Fibroblast of the conjunctiva (primary cell): ENCODE results near the gene ADGRF3.
"Not testable (repeated sequence)": the region's sequence is repeated elsewhere in the genome, so short reads cannot be mapped to it uniquely, and the experiment has no call there.

Source experiments
- DNase-seq: peaks from one replicate; pipeline ENCODE4 v3.0.0-alpha.2; 2010; ENCODE audit warnings: low read depth

The ADGRF3 gene

DNA sequence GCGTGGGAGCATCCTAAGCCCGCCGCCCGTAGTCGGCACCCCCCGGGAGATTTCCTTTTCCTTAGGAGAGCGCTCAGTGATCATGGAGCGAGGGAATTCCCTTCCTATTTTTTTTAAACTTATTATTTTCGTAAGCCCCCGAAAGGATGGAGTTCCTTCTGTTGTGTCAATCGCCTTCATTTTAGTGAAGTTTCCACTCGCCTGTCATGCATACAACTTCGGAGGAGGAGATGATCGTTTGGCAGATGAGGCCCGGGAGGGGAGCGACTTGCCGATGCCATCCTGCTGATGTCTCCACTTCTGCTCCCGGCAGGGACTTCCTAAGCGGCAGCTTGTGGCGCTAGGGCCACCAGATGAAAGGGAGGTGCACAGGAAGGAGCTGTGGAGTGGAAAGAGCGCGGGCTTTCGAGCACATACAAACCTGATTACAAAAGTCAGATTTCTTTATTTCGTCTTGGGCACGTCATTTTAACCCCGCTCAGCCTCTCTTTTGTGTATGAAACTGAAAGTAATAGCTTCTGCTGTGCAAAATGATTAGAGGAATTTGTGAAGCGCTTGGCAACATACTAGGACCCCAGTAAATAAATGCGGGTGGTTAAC lies at the start of gene ADGRF3:
ADGRF3 (minus strand) TSS at position 336 of the 600 bp plus-strand sequence. CDS start 555 bp downstream, outside the sequence.
- DNase-seq: no peak

- no peak for DNase-seq
Observed at GRCh38 chr2:26395394-26395793, 48.8 kb upstream of the ADGRF3 start.

DNA sequence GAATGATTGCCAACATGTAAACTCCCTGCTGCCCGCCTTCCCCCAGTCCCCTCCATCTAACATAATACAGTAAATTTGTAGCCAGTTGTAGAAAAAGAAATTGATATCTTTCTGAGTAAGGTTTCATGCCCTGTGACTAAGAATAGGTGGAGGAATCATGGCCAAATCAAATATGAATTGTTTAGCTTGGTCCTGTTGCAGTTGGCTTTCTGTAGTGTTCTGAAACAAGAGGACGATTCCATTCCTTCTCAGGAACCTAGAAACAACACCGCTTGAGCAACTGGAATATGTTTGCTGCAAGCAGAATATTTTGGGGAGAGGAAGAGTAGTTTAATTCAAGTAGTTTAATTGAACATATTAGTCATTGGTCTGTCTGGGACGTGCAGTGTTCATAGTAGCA lies 48.1 kb upstream of the ADGRF3 start:
- peak; percentile 24 for DNase-seq

GRCh38 chr2:26387189-26387588 lies 40.6 kb upstream of the ADGRF3 start:
- DNase-seq: no peak

GRCh38 chr2:26384597-26384996 lies 38.0 kb upstream of the ADGRF3 start:
- no peak for DNase-seq

DNA sequence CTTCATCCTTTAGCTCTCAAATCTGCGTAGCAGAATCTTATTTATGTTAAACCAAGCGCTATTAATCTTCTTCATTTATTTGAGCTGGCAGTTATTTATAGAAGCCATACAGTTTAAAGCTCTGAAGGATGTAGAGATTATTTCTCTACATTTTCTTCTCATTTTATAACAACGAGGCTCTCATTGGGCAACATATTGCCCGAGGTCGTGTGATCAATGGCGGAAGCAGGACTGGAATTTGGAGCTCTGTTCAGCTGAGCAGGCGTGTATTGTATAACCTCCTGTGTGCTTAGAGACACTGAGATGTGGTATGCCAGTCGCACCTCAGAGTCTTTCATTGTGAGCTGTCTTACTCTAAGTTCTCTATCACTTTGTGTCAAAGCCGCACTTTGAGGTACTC lies 37.6 kb upstream of the ADGRF3 start:
- DNase-seq: no peak

- no peak for DNase-seq
Observed at GRCh38 chr2:26382564-26382963, 36.0 kb upstream of the ADGRF3 start.

GRCh38 chr2:26380281-26380680 lies 33.7 kb upstream of the ADGRF3 start:
- DNase-seq: no peak

GRCh38 chr2:26376799-26377198 lies 30.2 kb upstream of the ADGRF3 start:
- DNase-seq: no peak

GRCh38 chr2:26370909-26371308 lies 24.3 kb upstream of the ADGRF3 start:
- DNase-seq: not testable (repeated sequence)

DNA sequence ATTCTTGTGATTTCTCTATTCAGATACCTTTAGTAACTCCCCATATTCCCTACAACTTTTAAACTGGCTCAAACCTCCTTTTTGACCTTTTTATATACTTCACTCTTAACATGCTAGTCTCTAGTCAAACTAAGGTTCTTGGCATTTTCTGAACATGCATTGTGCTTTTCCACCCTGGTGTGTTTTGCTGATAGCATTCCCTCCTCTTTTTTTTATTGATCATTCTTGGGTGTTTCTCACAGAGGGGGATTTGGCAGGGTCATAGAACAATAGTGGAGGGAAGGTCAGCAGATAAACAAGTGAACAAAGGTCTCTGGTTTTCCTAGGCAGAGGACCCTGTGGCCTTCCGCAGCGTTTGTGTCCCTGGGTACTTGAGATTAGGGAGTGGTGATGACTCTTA lies 23.1 kb upstream of the ADGRF3 start:
- not testable (repeated sequence) for DNase-seq

- no peak for DNase-seq
Observed at GRCh38 chr2:26366957-26367356, 20.4 kb upstream of the ADGRF3 start.

DNA sequence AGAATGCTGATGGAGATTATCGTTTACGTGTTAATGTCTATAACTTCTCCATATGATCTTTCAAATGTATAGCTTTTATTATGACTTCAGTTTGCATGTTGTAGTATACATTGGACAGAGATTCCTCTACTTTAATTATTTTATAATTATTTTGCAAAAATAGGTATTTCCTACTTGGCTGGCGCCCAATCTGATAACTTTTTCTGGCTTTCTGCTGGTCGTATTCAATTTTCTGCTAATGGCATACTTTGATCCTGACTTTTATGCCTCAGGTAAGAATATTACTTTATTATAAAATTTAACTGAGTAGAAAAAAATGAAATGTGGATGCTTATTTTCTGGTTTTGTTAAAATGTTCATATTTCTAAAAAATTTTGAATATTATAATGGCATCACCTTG lies 18.1 kb upstream of the ADGRF3 start:
- no peak for DNase-seq

DNA sequence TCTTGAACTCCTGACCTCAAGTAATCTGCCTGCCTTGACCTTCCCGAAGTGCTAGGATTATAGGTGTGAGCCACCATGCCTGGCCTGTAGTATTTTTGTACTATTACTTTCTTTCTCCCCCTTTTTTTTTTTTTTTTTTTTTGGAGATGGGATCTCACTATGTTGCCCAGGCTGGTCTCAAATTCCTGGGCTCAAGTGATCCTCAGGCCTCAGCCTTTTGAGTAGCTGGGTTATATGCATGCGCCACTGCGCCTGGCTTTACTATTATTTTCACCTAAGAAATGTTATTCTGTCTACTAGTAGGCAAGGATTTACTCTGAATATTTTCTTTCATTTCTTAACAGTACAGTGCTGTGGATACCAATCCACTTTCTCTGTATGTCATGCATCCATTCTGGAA lies 17.4 kb upstream of the ADGRF3 start:
- DNase-seq: no peak

DNA sequence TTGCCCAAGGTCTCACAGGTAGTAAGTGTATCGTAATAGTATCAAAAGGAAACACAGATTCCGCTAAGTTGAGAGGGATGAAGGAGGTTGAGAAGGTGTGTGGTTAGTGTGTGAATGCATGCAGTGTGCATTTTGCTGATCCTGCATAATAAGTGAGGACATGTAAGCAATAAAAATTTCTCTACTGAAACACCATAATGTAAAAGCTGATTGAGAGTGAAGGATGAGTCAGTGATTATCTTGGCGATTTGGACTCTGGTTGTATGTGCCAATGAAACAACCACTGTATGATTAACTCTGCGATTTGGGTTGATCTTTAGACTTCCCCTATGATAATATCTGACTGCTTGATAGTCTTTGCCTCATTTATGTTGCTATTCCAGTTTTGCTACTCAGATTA lies 16.7 kb upstream of the ADGRF3 start:
- no peak for DNase-seq

DNA sequence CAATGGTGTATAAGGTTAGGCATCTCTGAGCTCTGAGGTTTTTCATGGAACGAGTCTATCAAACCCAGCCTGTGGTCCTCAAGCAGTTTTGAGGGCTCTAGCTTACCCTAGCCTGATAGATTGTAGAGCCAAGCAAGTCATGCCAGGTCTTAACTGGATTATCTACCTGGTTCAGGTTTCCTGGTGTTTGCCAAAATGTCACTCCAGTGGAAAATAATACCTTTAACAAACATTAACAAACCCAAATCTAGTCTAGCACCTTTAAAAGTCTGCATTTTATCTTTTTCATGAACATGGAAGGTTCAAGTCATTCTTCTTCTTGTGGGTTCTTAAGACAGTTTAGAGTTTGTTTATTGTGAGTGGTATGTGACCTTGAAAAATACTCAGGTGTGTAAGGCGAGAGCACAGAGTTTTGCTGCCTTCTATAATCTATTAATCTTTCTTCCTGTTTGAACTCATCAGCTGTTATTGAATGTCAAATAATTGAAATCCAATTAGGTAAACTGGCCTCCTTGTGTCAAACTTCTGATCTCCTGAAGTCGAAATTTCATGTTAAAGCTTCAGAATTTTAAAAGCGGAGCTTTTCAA lies 13.4 kb upstream of the ADGRF3 start:
- DNase-seq: no peak

GRCh38 chr2:26356771-26357170 lies 10.2 kb upstream of the ADGRF3 start:
- DNase-seq: no peak

DNA sequence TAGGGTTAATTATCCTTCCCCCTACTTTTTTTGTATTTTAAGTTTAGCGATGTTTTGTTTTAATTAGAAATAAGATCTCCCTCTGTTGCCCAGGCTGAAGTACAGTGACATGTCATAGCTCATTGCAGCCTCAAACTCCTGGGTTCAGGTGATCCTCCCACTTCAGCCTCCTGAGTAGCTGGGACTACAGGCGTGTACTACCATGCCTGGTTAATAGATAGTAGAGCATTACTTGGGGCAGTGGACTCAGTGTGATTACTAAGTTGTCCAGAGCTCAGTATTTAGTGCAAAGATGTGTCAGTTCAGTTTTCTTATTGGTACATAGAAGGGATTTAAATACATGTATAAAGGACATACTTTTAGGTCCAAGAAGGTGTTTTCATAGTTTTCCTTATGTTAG lies 9.5 kb upstream of the ADGRF3 start:
- no peak for DNase-seq

GRCh38 chr2:26355038-26355995 lies 8.7 kb upstream of the ADGRF3 start:
- DNase-seq: peak; percentile 89

- not testable (repeated sequence) for DNase-seq
Observed at GRCh38 chr2:26354469-26354868, 7.9 kb upstream of the ADGRF3 start.

DNA sequence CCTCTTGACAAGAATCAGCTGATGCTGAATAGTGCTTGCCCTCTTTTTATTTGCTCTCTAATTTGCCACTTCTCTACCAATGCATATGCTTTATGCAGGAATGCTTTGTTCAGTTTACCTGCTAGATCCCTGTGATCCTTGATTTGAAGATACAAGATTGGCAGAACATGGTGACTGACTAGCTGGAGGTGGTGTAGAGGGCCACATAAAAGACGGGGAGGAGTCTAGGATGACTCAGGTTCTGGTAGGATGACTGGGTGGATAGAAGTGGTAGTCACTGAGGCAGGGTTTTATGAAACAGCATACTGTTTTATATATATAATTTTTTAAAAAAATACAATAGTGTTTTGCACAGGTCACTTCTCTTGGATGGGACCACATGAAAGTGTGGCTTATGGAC lies 6.3 kb upstream of the ADGRF3 start:
- DNase-seq: no peak

GRCh38 chr2:26351375-26352090 lies 4.9 kb upstream of the ADGRF3 start:
- no peak for DNase-seq
